Prostate gland (tissue), 2 donors: ENCODE data around the gene KLK15. TPM values are rescaled to one million over a fixed set of nuclear protein-coding genes. Genes with fewer than 3 reads are reported as not detected.
A peak's percentile ranks its signal among the peaks of the same experiment; 100 is the strongest.

ENCODE experiments used
- DNase-seq: peaks from one replicate; pipeline ENCODE4 v3.0.0-alpha.2; 2019; ENCODE audit warnings: low spot score
- H3K27ac ChIP-seq, 2 donors: fragments of 200-600 bp; sonication (generic); 2 replicates each; pipeline ENCODE4 v1.5.1; 2017 to 2019
- H3K27me3 ChIP-seq: fragments of 200-600 bp; sonication (generic); replicated peaks from 2 replicates; pipeline ENCODE4 v1.5.1; 2019; ENCODE audit not compliant: insufficient read depth
- H3K36me3 ChIP-seq, 2 donors: fragments of 200-600 bp; sonication (generic); 1 replicate in 1 of 2; 2 replicates in 1 of 2; pipeline versions ENCODE4 v1.5.1 to v1.8.1; 2017 to 2019
- H3K4me1 ChIP-seq: fragments of 200-600 bp; sonication (generic); replicated peaks from 2 replicates; pipeline ENCODE4 v1.5.1; 2019
- H3K4me3 ChIP-seq, 2 donors: fragments of 200-600 bp; sonication (generic); 2 replicates each; pipeline ENCODE4 v1.5.1; 2017 to 2019
- H3K9me3 ChIP-seq: fragments of 200-600 bp; sonication (generic); 2 replicates; pipeline ENCODE4 v1.5.1; 2017
- POLR2A ChIP-seq: fragments of 450-650 bp; IDR thresholded peaks from one replicate; pipeline ENCODE4 v1.6.1; 2016; ENCODE audit warnings: antibody characterized with exemption, mild to moderate bottlenecking
- POLR2AphosphoS5 ChIP-seq: sonication (generic); formaldehyde crosslinking; IDR thresholded peaks from one replicate; pipeline ENCODE4 v1.6.1; 2017; ENCODE audit warnings: antibody characterized with exemption
- WGBS: methylation state at CpG from one replicate; pipeline ENCODE4 v1.1.5; 2018; 5-methylcytosine and 5-hydroxymethylcytosine counted together
- intact Hi-C: fragments of 100-400 bp; cut with DNase I; formaldehyde crosslinking; loops from one replicate; pipeline ENCODE4 v1.14.2; 2022
- total RNA-seq, 2 donors: library from RNA; depleted of rRNA; stranded (reverse); fragments of >200 nt; gene quantifications; one replicate each; pipeline ENCODE4 v1.1.0, GENCODE V29; 2016
- TF ChIP-seq, protein P1 (sequence below), 4 experiments: fragments of 200-600 bp in 2 of 4; fragments of 450-650 bp in 2 of 4; sonication (generic) in 2 of 4; IDR thresholded peaks; 1 replicate in 3 of 4; 2 replicates in 1 of 4; pipeline ENCODE4 v1.5.1; 2016 to 2019; ENCODE audit warnings: antibody characterized with exemption in 4 of 4, mild to moderate bottlenecking in 2 of 4, moderate library complexity in 2 of 4

Gene KLK15
- total RNA-seq, 2 donors from 2014 or later: 4.0 to 8.5 TPM

- Histone ChIP-seq H3K9me3 (no peaks in the 10 kb centered on the region), H3K4me1 (peaks cover 8% of the 10 kb centered on the region), H3K36me3 (no peaks in the 10 kb centered on the region), H3K27ac (peak overlapping the region; percentile 92), H3K4me3 (no peak overlapping the region), H3K27me3 (no peaks in the 10 kb centered on the region)
- TF ChIP-seq, protein P1, sequence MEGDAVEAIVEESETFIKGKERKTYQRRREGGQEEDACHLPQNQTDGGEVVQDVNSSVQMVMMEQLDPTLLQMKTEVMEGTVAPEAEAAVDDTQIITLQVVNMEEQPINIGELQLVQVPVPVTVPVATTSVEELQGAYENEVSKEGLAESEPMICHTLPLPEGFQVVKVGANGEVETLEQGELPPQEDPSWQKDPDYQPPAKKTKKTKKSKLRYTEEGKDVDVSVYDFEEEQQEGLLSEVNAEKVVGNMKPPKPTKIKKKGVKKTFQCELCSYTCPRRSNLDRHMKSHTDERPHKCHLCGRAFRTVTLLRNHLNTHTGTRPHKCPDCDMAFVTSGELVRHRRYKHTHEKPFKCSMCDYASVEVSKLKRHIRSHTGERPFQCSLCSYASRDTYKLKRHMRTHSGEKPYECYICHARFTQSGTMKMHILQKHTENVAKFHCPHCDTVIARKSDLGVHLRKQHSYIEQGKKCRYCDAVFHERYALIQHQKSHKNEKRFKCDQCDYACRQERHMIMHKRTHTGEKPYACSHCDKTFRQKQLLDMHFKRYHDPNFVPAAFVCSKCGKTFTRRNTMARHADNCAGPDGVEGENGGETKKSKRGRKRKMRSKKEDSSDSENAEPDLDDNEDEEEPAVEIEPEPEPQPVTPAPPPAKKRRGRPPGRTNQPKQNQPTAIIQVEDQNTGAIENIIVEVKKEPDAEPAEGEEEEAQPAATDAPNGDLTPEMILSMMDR (IDR thresholded peaks at IDR 0.05): peak in 3 of 4 experiments; percentile 26 to 70 (median 44)
- TF ChIP-seq POLR2AphosphoS5 (peak; percentile 45), POLR2A (no peak)
- WGBS: 20% methylated on average over 6 of the region's 6 CpGs
- intact Hi-C loops: no loop called here
- peak; percentile 44 for DNase-seq
Observed at GRCh38 chr19:50838239-50838638, 4.9 kb upstream of the KLK15 start.

- WGBS: 68% methylated on average over 10 of the region's 10 CpGs
- peak overlapping the region; percentile 92 for H3K27ac ChIP-seq
- H3K36me3 ChIP-seq: no peaks in the 10 kb centered on the region
- H3K4me3 ChIP-seq: no peak overlapping the region
- H3K4me1 ChIP-seq: peaks cover 8% of the 10 kb centered on the region
- TF ChIP-seq POLR2AphosphoS5 (peak; percentile 40), POLR2A (no peak)
- TF ChIP-seq, protein P1 (IDR thresholded peaks at IDR 0.05): no peak
- H3K9me3 ChIP-seq: no peaks in the 10 kb centered on the region
- DNase-seq: peak; percentile 51
- intact Hi-C loops: no loop called here
- no peaks in the 10 kb centered on the region for H3K27me3 ChIP-seq
Observed at GRCh38 chr19:50837300-50837699, 3.9 kb upstream of the KLK15 start.

- intact Hi-C loops: no loop called here
- peak overlapping the region; percentile 42 to 46 for H3K4me3 ChIP-seq
Observed at GRCh38 chr19:50836543-50837195, 3.3 kb upstream of the KLK15 start.

DNA sequence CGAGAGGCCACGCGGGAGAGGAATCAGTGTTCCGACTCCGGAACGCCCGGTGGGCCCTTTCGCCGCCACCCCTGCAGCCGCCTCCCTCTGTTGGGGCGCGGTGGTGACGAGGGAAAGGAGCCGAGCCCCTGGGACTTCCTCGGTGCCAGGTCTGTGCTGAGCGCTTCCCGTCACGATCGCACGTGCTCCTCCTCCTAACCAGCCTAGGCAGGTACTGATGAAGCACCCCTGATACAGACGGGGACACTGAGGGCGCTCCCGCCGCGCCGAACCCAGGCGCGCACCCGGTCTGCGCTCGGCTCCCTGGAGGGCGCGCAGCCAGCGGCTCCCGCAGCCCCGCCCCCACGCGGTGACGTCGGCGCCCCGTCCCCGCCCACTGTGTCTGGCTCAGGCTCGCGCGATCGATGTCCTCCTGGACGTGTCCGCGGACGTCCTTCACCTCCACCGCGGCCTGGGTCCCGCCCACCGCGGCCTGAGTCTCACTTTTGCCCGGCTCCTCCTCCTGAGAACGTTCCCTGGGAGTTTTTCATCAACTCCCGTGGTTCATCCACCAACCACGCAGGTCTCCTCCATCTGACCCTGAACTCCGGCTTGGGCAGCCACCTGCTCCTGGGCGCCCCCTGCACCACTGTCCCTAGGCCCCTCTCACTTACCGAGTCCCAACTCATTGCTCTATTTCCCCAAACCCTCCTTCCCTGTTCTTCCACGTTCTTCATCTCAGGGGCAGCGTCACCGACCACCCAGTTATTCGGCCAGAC lies 2.6 kb upstream of the KLK15 start:
- no peaks in the 10 kb centered on the region for H3K36me3 ChIP-seq
- DNase-seq: peak; percentile 83
- peak overlapping the region; percentile 42 to 46 for H3K4me3 ChIP-seq
- TF ChIP-seq, protein P1 (IDR thresholded peaks at IDR 0.05): peak in 1 of 4 experiments; percentile 7
- TF ChIP-seq POLR2AphosphoS5: peak; percentile 59
- TF ChIP-seq POLR2A: peak; percentile 80
- intact Hi-C loops: no loop called here
- no peaks in the 10 kb centered on the region for H3K27me3 ChIP-seq
- WGBS: 3% methylated on average over 61 of the region's 67 CpGs
- no peaks in the 10 kb centered on the region for H3K9me3 ChIP-seq
- peaks cover 8% of the 10 kb centered on the region for H3K4me1 ChIP-seq
- H3K27ac ChIP-seq: peak overlapping the region; percentile 92

More at GRCh38 chr19:50836543-50837195, 3.3 kb upstream of the KLK15 start:
- Histone ChIP-seq H3K36me3 (no peaks in the 10 kb centered on the region), H3K27ac (peak overlapping the region; percentile 92), H3K27me3 (no peaks in the 10 kb centered on the region), H3K4me1 (peaks cover 8% of the 10 kb centered on the region), H3K9me3 (no peaks in the 10 kb centered on the region)
- WGBS: 34% methylated on average over 19 of the region's 19 CpGs
- TF ChIP-seq, protein P1 (IDR thresholded peaks at IDR 0.05): no peak
- TF ChIP-seq POLR2A (no peak), POLR2AphosphoS5 (no peak)
- no peak for DNase-seq
